Measurements from ENCODE around the gene AP3M1. TPM values are rescaled to one million over a fixed set of nuclear protein-coding genes. Genes with fewer than 3 reads are reported as not detected.

The AP3M1 gene
- total RNA-seq, 1 donor from 2014 or later, result 61.7 TPM

DNA sequence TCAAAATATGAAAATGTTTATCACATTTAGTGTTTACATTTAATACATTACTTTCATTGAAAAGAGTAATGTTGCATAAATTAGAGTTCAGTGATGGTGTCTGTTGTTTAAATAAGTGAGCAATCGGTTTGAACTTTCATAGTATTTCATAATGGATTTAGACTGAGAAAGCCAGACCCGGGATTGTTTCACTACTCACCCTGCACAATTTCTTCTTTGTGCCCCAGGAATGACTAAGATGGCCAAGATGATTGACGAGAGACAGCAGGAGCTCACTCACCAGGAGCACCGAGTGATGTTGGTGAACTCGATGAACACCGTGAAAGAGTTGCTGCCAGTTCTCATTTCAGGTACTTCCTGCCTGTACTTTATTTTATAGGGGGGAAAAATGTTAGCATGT is 78.1 kb downstream of the AP3M1 start:
- no peak overlapping the region for H3K27ac Mint-ChIP-seq
- TF ChIP-seq, protein P1, sequence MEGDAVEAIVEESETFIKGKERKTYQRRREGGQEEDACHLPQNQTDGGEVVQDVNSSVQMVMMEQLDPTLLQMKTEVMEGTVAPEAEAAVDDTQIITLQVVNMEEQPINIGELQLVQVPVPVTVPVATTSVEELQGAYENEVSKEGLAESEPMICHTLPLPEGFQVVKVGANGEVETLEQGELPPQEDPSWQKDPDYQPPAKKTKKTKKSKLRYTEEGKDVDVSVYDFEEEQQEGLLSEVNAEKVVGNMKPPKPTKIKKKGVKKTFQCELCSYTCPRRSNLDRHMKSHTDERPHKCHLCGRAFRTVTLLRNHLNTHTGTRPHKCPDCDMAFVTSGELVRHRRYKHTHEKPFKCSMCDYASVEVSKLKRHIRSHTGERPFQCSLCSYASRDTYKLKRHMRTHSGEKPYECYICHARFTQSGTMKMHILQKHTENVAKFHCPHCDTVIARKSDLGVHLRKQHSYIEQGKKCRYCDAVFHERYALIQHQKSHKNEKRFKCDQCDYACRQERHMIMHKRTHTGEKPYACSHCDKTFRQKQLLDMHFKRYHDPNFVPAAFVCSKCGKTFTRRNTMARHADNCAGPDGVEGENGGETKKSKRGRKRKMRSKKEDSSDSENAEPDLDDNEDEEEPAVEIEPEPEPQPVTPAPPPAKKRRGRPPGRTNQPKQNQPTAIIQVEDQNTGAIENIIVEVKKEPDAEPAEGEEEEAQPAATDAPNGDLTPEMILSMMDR (IDR thresholded peaks at IDR 0.05), result no peak
- ChIA-PET CTCF (interaction anchor here (4.6 kb wide), 1 partner anchor 132 kb away, joined by 13 read pairs; no protein-coding TSS in a partner anchor), POLR2A (no interaction called here)
- no peaks in the 10 kb centered on the region for H3K27me3 Mint-ChIP-seq
- peaks cover 49% of the 10 kb centered on the region for H3K36me3 Mint-ChIP-seq (ENCODE audit: low read depth)
- H3K4me1 Mint-ChIP-seq, result peaks cover 16% of the 10 kb centered on the region
- H3K9me3 Mint-ChIP-seq, result no peaks in the 10 kb centered on the region
- no peak for DNase-seq
- intact Hi-C loops (cut with micrococcal nuclease), result no loop called here
- no peak overlapping the region for H3K4me3 Mint-ChIP-seq
- ATAC-seq (ENCODE audit: low read depth), result no peak

DNA sequence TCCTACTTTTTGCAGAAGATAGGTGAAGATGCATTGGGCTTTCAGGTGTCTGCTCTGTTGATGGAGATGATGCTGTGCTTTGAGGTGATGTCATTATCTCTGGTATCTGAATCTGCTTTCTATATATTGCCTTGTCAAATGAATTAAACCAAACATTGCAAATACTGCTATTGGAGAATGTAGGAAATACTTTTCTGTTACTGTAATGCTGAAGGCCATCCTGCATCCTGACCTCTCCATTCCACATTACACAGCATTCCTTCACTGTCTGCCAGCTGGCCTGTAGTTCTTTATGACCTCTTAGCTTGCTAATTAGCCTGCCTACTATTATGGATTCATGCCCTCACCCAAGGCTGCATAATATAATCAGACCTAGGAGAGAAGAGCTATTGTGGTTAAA is 79.5 kb downstream of the AP3M1 start:
- no peak overlapping the region for H3K4me3 Mint-ChIP-seq
- ChIA-PET CTCF (interaction anchor here (1.1 kb wide), 1 partner anchor 10 kb away, joined by 4 read pairs; no protein-coding TSS in a partner anchor), POLR2A (no interaction called here)
- H3K36me3 Mint-ChIP-seq (ENCODE audit: low read depth), result peaks cover 48% of the 10 kb centered on the region
- intact Hi-C loops (cut with micrococcal nuclease), result no loop called here
- H3K27me3 Mint-ChIP-seq, result no peaks in the 10 kb centered on the region
- H3K9me3 Mint-ChIP-seq, result no peaks in the 10 kb centered on the region
- DNase-seq (no peak), ATAC-seq (ENCODE audit: low read depth) (no peak)
- H3K4me1 Mint-ChIP-seq, result peaks cover 7% of the 10 kb centered on the region
- TF ChIP-seq, protein P1 (IDR thresholded peaks at IDR 0.05), result no peak
- no peak overlapping the region for H3K27ac Mint-ChIP-seq

Other genes starting within 250 kb of the AP3M1 start
- gene PLAU, start 239.7 kb downstream of the AP3M1 start, total RNA-seq, result 0.10 TPM in 1 of 2 replicates, not detected in the other
- 21.3 and 25.8 TPM in 2 replicates for gene VCL, start 152.7 kb downstream of the AP3M1 start, total RNA-seq
- gene ADK, start 393 bp upstream of the AP3M1 start, total RNA-seq, result 46.1 and 47.5 TPM in 2 replicates